DOHH2 (cell line): ENCODE measurements around the gene AHSG.

Experiments
- H3F3A ChIP-seq: fragments of 200-600 bp; sonication (generic), shearing (Covaris generic); 2 replicates; pipeline ENCODE4 v1.6.0; 2016; ENCODE audit warnings: antibody characterized with exemption, mild to moderate bottlenecking; ENCODE audit not compliant: control insufficient read depth, insufficient read depth
- H3K27ac ChIP-seq: fragments of 200-600 bp; sonication (generic); 2 replicates; pipeline ENCODE4 v1.5.1; 2014; ENCODE audit warnings: low read depth, mild to moderate bottlenecking, low read length, moderate library complexity
- H3K27me3 ChIP-seq: fragments of 200-600 bp; sonication (generic); 2 replicates; pipeline ENCODE4 v1.6.1; 2014; ENCODE audit warnings: mild to moderate bottlenecking, low read length, mixed read lengths; ENCODE audit not compliant: control insufficient read depth
- H3K36me3 ChIP-seq: fragments of 200-600 bp; sonication (generic); 2 replicates; pipeline ENCODE4 v1.6.1; 2014; ENCODE audit warnings: mild to moderate bottlenecking, low read length, moderate library complexity, mixed read lengths; ENCODE audit not compliant: control insufficient read depth
- H3K4me1 ChIP-seq: fragments of 200-600 bp; sonication (generic); 2 replicates; pipeline ENCODE4 v1.6.1; 2014; ENCODE audit warnings: mild to moderate bottlenecking, low read length, mixed read lengths; ENCODE audit not compliant: control insufficient read depth
- H3K4me2 ChIP-seq: fragments of 200-600 bp; sonication (generic); 2 replicates; pipeline ENCODE4 v1.6.0; 2014; ENCODE audit warnings: mild to moderate bottlenecking, low read length, moderate library complexity
- H3K4me3 ChIP-seq: fragments of 200-600 bp; sonication (generic); 2 replicates; pipeline ENCODE4 v1.5.1; 2014; ENCODE audit warnings: mild to moderate bottlenecking, low read length, mixed read lengths
- H3K79me2 ChIP-seq: fragments of 200-600 bp; sonication (generic); 2 replicates; pipeline ENCODE4 v1.6.1; 2014; ENCODE audit warnings: mild to moderate bottlenecking, low read length, mixed read lengths; ENCODE audit not compliant: control insufficient read depth
- H3K9me2 ChIP-seq: fragments of 200-600 bp; sonication (generic); replicated peaks from 2 replicates; pipeline ENCODE4 v1.6.1; 2014; ENCODE audit warnings: mild to moderate bottlenecking, low read length, mixed read lengths; ENCODE audit not compliant: control insufficient read depth
- H3K9me3 ChIP-seq: fragments of 200-600 bp; sonication (generic); 2 replicates; pipeline ENCODE4 v1.6.1; 2014; ENCODE audit warnings: antibody characterized with exemption, low read length, mixed read lengths; ENCODE audit not compliant: control insufficient read depth, insufficient read depth
- H4K20me1 ChIP-seq: fragments of 200-600 bp; sonication (generic); 2 replicates; pipeline ENCODE4 v1.6.0; 2014; ENCODE audit warnings: low read depth, mild to moderate bottlenecking, antibody characterized with exemption, low read length, moderate library complexity; ENCODE audit not compliant: control insufficient read depth, insufficient read depth
- EZH2phosphoT487 ChIP-seq: fragments of 200-600 bp; sonication (generic); IDR thresholded peaks from 2 replicates; pipeline ENCODE4 v1.6.1; 2017; ENCODE audit warnings: borderline replicate concordance, mild to moderate bottlenecking, antibody characterized with exemption, low read length, moderate library complexity, mixed read lengths
- TF ChIP-seq, protein P1 (sequence below): fragments of 200-600 bp; sonication (generic); IDR thresholded peaks from one replicate; pipeline ENCODE4 v1.5.1; 2014; ENCODE audit warnings: antibody characterized with exemption, mild to moderate bottlenecking, low read depth, low read length; ENCODE audit not compliant: poor library complexity, severe bottlenecking

The AHSG gene

DNA sequence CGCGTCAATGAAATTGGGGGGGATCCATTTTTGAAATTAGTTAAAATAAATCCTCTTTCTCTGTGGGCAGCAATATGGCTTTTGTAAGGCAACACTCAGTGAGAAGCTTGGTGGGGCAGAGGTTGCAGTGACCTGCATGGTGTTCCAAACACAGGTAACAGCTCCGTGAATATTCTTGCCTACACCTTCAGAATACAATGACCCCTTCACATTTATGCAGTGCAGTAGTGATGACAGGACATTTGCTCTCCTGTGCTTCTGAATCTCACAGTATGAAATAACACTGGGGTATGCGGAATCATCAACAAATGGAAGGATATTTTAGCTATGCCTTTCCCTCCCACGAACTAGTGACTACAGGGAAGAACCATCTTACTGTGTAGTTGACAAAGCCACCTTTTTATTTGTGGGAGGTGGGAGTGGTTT, 6.9 kb downstream of the AHSG start:
- no peaks in the 10 kb centered on the region for H3K36me3 ChIP-seq
- H3K27me3 ChIP-seq: peaks cover 13% of the 10 kb centered on the region
- H3K9me3 ChIP-seq: no peaks in the 10 kb centered on the region
- H3K4me1 ChIP-seq: peaks cover 13% of the 10 kb centered on the region
- no peak overlapping the region for H3K4me2 ChIP-seq
- H3K9me2 ChIP-seq: no peaks in the 10 kb centered on the region
- no peak overlapping the region for H3K27ac ChIP-seq
- TF ChIP-seq EZH2phosphoT487: no peak
- TF ChIP-seq, protein P1, sequence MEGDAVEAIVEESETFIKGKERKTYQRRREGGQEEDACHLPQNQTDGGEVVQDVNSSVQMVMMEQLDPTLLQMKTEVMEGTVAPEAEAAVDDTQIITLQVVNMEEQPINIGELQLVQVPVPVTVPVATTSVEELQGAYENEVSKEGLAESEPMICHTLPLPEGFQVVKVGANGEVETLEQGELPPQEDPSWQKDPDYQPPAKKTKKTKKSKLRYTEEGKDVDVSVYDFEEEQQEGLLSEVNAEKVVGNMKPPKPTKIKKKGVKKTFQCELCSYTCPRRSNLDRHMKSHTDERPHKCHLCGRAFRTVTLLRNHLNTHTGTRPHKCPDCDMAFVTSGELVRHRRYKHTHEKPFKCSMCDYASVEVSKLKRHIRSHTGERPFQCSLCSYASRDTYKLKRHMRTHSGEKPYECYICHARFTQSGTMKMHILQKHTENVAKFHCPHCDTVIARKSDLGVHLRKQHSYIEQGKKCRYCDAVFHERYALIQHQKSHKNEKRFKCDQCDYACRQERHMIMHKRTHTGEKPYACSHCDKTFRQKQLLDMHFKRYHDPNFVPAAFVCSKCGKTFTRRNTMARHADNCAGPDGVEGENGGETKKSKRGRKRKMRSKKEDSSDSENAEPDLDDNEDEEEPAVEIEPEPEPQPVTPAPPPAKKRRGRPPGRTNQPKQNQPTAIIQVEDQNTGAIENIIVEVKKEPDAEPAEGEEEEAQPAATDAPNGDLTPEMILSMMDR: no peak
- no peaks in the 10 kb centered on the region for H3K79me2 ChIP-seq
- no peaks in the 10 kb centered on the region for H3F3A ChIP-seq
- no peak overlapping the region for H3K4me3 ChIP-seq
- no peaks in the 10 kb centered on the region for H4K20me1 ChIP-seq

GRCh38 chr3:186620213-186621092, 7.6 kb downstream of the AHSG start:
- no peak overlapping the region for H3K4me3 ChIP-seq
- H3K36me3 ChIP-seq: no peaks in the 10 kb centered on the region
- H3F3A ChIP-seq: no peaks in the 10 kb centered on the region
- peaks cover 13% of the 10 kb centered on the region for H3K27me3 ChIP-seq
- H3K4me1 ChIP-seq: peaks cover 10% of the 10 kb centered on the region
- no peaks in the 10 kb centered on the region for H3K9me3 ChIP-seq
- no peaks in the 10 kb centered on the region for H3K79me2 ChIP-seq
- no peak overlapping the region for H3K27ac ChIP-seq
- H4K20me1 ChIP-seq: no peaks in the 10 kb centered on the region
- H3K4me2 ChIP-seq: no peak overlapping the region
- H3K9me2 ChIP-seq: no peaks in the 10 kb centered on the region
- TF ChIP-seq, protein P1: no peak
- no peak for TF ChIP-seq EZH2phosphoT487

DNA sequence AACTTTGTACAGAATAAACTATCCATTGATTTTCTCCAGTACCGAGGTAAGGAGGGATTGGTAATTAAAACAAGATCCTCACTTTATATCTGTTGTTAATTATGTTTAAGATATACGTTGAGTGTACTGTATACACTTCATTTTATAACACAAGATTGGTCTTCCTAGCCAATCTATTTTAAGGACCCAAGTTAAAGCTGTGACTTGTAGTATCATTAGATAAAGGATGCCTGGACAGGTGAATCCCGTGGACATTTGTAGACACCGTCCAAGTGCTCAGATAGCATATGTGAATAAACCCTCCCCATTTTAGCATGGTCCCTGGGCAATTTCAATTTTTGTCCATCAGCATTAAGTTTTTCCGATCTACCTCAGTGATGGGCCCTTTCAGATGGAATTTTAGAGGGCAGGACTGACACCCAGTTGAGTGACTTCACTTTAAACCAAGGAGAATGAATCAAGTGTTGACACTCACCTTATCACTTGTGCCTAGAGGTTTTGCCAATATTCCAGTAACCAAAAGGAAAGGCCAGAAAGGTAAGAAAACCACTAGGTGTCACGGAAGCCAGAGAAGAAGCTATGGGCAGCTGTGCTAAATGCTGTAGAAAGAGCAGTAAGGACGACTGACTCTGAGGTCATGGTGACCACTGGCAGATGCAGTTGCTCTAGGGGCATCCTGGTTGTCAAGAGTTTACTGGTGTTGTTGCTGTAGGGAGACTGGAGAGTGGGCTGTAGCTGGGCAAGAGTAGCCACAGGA, 9.2 kb downstream of the AHSG start:
- H3K9me2 ChIP-seq: no peaks in the 10 kb centered on the region
- H3K4me2 ChIP-seq: no peak overlapping the region
- H3K36me3 ChIP-seq: no peaks in the 10 kb centered on the region
- no peaks in the 10 kb centered on the region for H3K9me3 ChIP-seq
- peaks cover 3% of the 10 kb centered on the region for H3K4me1 ChIP-seq
- no peaks in the 10 kb centered on the region for H3K79me2 ChIP-seq
- H3F3A ChIP-seq: no peaks in the 10 kb centered on the region
- no peak overlapping the region for H3K27ac ChIP-seq
- H4K20me1 ChIP-seq: no peaks in the 10 kb centered on the region
- peaks cover 13% of the 10 kb centered on the region for H3K27me3 ChIP-seq
- no peak overlapping the region for H3K4me3 ChIP-seq
- TF ChIP-seq, protein P1: no peak
- no peak for TF ChIP-seq EZH2phosphoT487
